ENCODE results near the gene CALCOCO2. TPM values are rescaled to one million over a fixed set of nuclear protein-coding genes. Genes with fewer than 3 reads are reported as not detected.
A peak's percentile ranks its signal among the peaks of the same experiment; 100 is the strongest.
"Not testable (repeated sequence)": the region's sequence is repeated elsewhere in the genome, so short reads cannot be mapped to it uniquely, and the experiment has no call there.

Gene CALCOCO2
- total RNA-seq, 2 experiments from 2014 or later: 162 to 176 TPM

DNA sequence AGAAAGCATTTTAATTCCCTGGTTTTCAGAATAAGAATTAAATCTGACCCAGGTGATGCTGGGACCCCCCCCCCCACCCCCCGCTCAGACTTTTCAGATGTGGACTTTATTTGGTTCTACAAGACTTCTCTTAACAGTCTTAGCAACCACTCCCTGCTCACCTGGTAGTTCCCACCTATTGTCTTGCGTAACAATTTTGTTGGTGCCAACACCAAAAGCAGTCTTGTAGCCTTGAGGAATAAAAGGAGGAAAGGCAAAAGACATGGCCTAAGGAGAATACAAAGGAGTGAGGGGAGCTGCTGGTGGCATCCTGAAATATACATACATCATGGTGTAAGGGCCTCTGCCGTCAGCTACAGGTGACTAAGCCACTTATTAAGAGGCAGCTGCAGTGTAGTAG lies 18.8 kb upstream of the CALCOCO2 start:
- Mint-ChIP-seq H3K27me3 (peaks cover 39% of the 10 kb centered on the region), H3K4me1 (peaks cover 12% of the 10 kb centered on the region), H3K4me3 (no peak overlapping the region), H3K36me3 (ENCODE audit: low read depth) (no peaks in the 10 kb centered on the region), H3K27ac (no peak overlapping the region), H3K9me3 (no peaks in the 10 kb centered on the region)
- CTCF ChIA-PET: interaction anchor here (0.9 to 16.6 kb wide), 7 partner anchors 9 to 133 kb away, joined by 3 to 570 read pairs (median 4); no protein-coding TSS in a partner anchor
- POLR2A ChIA-PET: interaction anchor here (1.5 kb wide), 1 partner anchor 72 kb away, joined by 3 read pairs; no protein-coding TSS in a partner anchor
- no peak for DNase-seq

DNA sequence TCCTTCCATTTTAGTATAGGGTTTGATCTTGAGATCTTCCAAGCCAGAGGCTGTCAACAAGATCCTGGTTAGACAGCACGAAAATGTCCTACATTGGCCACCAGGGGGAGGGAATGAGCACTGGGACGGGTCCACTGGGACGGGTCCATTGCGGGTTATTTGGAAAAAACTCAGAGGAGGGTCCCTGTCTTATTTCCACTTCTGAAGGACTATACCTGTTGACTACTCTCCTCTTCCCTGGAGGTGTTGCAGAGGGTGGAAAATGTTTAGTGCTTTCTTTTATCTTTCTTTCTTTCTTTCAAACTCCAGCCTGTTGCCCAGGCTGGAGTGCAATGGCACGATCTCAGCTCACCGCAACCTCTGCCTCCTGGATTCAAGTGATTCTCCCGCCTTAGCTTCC lies 16.3 kb upstream of the CALCOCO2 start:
- H3K9me3 Mint-ChIP-seq: no peaks in the 10 kb centered on the region
- H3K27me3 Mint-ChIP-seq: peaks cover 52% of the 10 kb centered on the region
- H3K4me3 Mint-ChIP-seq: no peak overlapping the region
- peaks cover 18% of the 10 kb centered on the region for H3K4me1 Mint-ChIP-seq
- ChIA-PET CTCF (interaction anchor here (1.0 to 16.6 kb wide), 6 partner anchors 9 to 218 kb away, joined by 4 to 570 read pairs (median 7); no protein-coding TSS in a partner anchor), POLR2A (interaction anchor here (1.3 to 1.5 kb wide), 2 partner anchors 9 to 64 kb away, joined by 3 to 5 read pairs; no protein-coding TSS in a partner anchor)
- no peak overlapping the region for H3K27ac Mint-ChIP-seq
- peak; percentile 56 for DNase-seq
- H3K36me3 Mint-ChIP-seq (ENCODE audit: low read depth): no peaks in the 10 kb centered on the region

DNA sequence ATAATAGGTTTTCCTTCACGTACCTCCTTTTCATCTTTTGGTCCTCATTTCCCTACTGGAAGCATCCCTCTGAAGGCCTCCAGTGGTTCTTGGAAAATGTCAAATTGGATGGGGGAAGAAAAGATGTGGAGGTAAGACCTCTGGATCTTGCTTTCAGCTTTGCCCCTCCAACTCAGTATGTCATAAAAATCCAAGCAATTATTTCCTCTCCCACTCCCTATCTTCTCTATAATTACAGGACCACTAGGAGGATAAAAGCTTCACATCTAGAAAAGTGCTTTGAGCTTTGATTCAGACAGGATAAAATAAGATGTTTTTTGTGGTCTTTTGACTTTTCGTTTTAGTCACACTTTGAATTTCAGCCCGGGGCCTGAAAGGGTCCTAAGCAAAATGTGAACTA lies 15.5 kb upstream of the CALCOCO2 start:
- no peak overlapping the region for H3K4me3 Mint-ChIP-seq
- H3K27ac Mint-ChIP-seq: no peak overlapping the region
- H3K4me1 Mint-ChIP-seq: peaks cover 18% of the 10 kb centered on the region
- POLR2A ChIA-PET: interaction anchor here (1.3 to 1.8 kb wide), 3 partner anchors 9 to 129 kb away, joined by 3 to 5 read pairs (median 4); partner anchors contain the start of gene SNF8
- CTCF ChIA-PET: interaction anchor here (1.1 to 16.6 kb wide), 9 partner anchors 9 to 136 kb away, joined by 3 to 570 read pairs (median 6); partner anchors contain the start of gene ATP5MC1
- no peak for DNase-seq
- no peaks in the 10 kb centered on the region for H3K9me3 Mint-ChIP-seq
- H3K27me3 Mint-ChIP-seq: peaks cover 56% of the 10 kb centered on the region
- no peaks in the 10 kb centered on the region for H3K36me3 Mint-ChIP-seq (ENCODE audit: low read depth)

DNA sequence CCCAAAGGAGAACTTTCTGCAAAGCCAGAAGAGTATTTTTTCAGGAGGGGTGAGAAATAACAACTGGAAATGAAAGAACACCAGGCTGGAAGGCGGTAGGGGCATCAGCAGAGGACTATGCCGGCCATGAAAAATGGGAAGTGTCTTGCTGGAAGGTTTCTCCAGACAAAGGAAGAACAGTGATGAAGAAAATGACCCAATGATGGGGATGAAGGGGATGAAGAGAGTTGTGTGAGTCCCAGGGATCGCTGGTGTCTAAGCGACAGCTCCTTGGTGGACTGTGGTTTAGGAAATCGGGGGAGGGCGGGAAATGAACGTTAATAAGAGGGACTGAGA lies 14.4 kb upstream of the CALCOCO2 start:
- peaks cover 59% of the 10 kb centered on the region for H3K27me3 Mint-ChIP-seq

DNA sequence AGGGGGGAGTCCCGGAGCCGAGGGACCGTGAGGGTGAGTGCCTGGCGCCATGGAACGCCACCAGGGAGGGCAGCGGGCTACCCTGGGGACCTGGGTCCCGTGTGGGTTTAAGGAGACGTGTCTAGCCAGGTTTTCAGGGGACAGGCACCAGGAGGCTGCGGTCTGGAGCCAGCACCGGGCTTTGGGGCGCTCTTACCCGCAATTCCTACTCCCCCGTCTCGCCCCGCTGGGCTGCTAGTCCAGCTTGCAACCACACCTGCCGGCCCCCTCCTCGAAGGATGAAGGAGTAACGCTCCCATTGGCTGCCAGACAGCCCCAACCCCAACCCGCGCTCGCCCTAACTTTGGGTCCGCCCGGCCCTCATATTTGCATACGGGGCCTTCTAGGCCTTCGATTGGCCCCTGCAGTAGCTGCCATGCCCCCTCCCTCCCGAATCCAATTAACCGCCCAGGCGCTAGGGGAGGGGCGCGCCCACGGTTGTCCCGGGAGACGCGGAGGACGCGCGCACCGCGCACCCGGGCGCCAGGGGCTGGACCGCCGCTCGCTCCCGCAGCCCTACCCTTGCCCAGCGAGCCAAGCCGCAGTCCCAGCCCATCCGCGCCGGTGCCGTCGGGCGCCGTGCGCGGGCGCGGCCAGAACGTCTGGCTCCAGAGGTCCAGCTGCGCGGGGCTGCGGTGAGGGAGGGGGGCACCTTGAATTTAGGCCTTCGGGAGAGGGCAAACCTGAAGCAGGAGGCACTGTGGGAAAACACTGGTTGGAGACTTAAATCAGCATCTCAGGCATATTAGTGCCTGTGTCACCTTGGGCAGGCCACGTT lies 13.9 kb upstream of the CALCOCO2 start, which contains the start of gene TTLL6:
TTLL6 (minus strand) TSS at position 456 of the 817 bp plus-strand sequence; CDS start at position 299, 157 bp downstream.
- POLR2A ChIA-PET: interaction anchor here (0.8 to 1.8 kb wide), 4 partner anchors 20 to 90 kb away, joined by 3 to 5 read pairs (median 4); no protein-coding TSS in a partner anchor
- no peak within 1 kb of the TSS for H3K27ac Mint-ChIP-seq

More for the DNA sequence above, 14.4 kb upstream of the CALCOCO2 start:
- peaks cover 18% of the 10 kb centered on the region for H3K4me1 Mint-ChIP-seq
- POLR2A ChIA-PET: interaction anchor here (1.6 to 1.8 kb wide), 2 partner anchors 63 to 128 kb away, joined by 4 to 5 read pairs; partner anchors contain the start of gene SNF8
- H3K36me3 Mint-ChIP-seq (ENCODE audit: low read depth): no peaks in the 10 kb centered on the region
- no peak overlapping the region for H3K27ac Mint-ChIP-seq
- CTCF ChIA-PET: interaction anchor here (0.7 to 16.6 kb wide), 12 partner anchors 8 to 137 kb away, joined by 3 to 570 read pairs (median 5); partner anchors contain the start of gene ATP5MC1
- no peaks in the 10 kb centered on the region for H3K9me3 Mint-ChIP-seq
- no peak for DNase-seq
- peak overlapping the region; percentile 52 for H3K4me3 Mint-ChIP-seq

DNA sequence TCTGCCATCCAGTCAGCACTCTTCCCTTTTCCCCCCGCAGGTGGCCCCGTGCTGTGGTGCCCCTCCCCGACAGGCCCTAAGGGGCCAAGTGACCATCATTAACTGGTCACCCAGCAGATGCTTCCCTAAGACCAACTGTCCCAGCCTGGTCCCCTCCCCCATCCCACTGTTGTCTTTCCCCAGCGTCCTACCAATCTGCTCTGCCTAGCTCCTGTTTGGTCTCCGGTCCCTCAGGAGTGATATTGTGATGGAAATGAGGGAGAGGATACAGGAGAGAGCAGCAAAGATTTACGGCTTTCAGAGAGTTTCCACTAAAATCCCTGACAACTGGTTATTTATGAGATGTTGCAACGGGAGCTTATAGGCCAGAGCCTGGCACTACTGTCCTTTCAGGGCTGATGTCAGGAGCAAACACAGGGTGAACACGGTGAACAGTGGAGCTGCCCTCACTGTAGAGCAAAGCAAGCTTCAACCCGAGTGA lies 12.4 kb upstream of the CALCOCO2 start:
- POLR2A ChIA-PET: interaction anchor here (1.3 to 1.4 kb wide), 3 partner anchors 12 to 89 kb away, joined by 3 to 5 read pairs (median 3); no protein-coding TSS in a partner anchor

More for the DNA sequence above, 13.9 kb upstream of the CALCOCO2 start, which contains the start of gene TTLL6:
- CTCF ChIA-PET: interaction anchor here (0.7 to 16.6 kb wide), 8 partner anchors 12 to 138 kb away, joined by 3 to 570 read pairs (median 5); partner anchors contain the start of gene ATP5MC1
- Mint-ChIP-seq H3K4me1 (peaks cover 18% of the 10 kb centered on the region), H3K9me3 (no peaks in the 10 kb centered on the region), H3K36me3 (ENCODE audit: low read depth) (no peaks in the 10 kb centered on the region), H3K4me3 (peak within 1 kb of the TSS; percentile 67), H3K27me3 (peaks cover 59% of the 10 kb centered on the region)
- DNase-seq: peak; percentile 81

DNA sequence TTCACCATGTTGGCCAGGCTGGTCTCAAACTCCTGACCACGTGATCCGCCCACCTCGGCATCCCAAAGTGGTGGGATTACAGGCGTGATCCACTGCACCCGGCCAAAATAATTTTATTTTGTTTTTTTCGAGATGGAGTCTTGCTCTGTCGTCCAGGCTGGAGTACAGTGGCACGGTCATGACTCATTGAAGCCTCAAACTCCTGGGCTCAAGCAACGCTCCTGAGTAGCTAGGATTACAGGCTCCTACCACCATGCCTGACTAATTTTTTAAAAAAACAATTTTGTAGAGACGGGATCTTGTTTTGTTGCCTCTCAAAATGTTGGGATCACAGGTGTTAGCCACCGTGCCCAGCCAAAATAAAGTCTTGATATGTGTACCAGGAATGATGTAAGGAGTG lies 11.4 kb upstream of the CALCOCO2 start:
- POLR2A ChIA-PET: no interaction called here
- Mint-ChIP-seq H3K4me3 (no peak overlapping the region), H3K27ac (no peak overlapping the region), H3K27me3 (peaks cover 58% of the 10 kb centered on the region), H3K9me3 (no peaks in the 10 kb centered on the region), H3K36me3 (ENCODE audit: low read depth) (no peaks in the 10 kb centered on the region), H3K4me1 (peaks cover 18% of the 10 kb centered on the region)
- DNase-seq: no peak
- CTCF ChIA-PET: interaction anchor here (1.6 to 2.1 kb wide), 2 partner anchors 59 to 65 kb away, joined by 5 to 8 read pairs; no protein-coding TSS in a partner anchor

More for the DNA sequence above, 12.4 kb upstream of the CALCOCO2 start:
- CTCF ChIA-PET: interaction anchor here (1.1 to 2.2 kb wide), 3 partner anchors 13 to 60 kb away, joined by 5 to 8 read pairs (median 5); no protein-coding TSS in a partner anchor
- Mint-ChIP-seq H3K36me3 (ENCODE audit: low read depth) (no peaks in the 10 kb centered on the region), H3K4me1 (peaks cover 18% of the 10 kb centered on the region), H3K27ac (no peak overlapping the region), H3K9me3 (no peaks in the 10 kb centered on the region), H3K4me3 (no peak overlapping the region), H3K27me3 (peaks cover 60% of the 10 kb centered on the region)
- DNase-seq: no peak

DNA sequence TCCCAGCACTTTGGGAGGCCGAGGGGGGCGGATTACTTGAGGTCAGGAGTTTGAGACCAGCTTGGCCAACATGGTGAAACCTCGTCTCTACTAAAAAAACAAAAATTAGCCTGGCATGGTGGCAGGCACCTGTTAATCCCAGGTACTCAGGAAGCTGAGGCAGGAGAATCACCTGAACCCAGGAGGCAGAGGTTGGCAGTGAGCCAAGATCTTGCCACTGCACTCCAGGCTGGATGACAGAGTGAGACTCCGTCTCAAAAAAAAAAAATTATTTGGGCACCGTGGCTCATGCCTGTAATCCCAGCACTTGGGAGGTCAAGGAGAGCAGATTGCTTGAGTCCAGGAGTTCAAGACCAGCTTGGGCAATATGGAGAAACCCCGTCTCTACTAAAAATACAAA lies 9.9 kb upstream of the CALCOCO2 start:
- H3K27ac Mint-ChIP-seq; DNase-seq; H3K4me3 Mint-ChIP-seq; H3K9me3 Mint-ChIP-seq; H3K36me3 Mint-ChIP-seq (ENCODE audit: low read depth): not testable (repeated sequence)
- Mint-ChIP-seq H3K4me1 (peaks cover 14% of the 10 kb centered on the region), H3K27me3 (peaks cover 47% of the 10 kb centered on the region)
- ChIA-PET POLR2A (interaction anchor here (1.6 kb wide), 1 partner anchor 10 kb away, joined by 4 read pairs; the partner anchor contains the start of gene CALCOCO2), CTCF (interaction anchor here (1.6 kb wide), 1 partner anchor 63 kb away, joined by 5 read pairs; no protein-coding TSS in a partner anchor)

DNA sequence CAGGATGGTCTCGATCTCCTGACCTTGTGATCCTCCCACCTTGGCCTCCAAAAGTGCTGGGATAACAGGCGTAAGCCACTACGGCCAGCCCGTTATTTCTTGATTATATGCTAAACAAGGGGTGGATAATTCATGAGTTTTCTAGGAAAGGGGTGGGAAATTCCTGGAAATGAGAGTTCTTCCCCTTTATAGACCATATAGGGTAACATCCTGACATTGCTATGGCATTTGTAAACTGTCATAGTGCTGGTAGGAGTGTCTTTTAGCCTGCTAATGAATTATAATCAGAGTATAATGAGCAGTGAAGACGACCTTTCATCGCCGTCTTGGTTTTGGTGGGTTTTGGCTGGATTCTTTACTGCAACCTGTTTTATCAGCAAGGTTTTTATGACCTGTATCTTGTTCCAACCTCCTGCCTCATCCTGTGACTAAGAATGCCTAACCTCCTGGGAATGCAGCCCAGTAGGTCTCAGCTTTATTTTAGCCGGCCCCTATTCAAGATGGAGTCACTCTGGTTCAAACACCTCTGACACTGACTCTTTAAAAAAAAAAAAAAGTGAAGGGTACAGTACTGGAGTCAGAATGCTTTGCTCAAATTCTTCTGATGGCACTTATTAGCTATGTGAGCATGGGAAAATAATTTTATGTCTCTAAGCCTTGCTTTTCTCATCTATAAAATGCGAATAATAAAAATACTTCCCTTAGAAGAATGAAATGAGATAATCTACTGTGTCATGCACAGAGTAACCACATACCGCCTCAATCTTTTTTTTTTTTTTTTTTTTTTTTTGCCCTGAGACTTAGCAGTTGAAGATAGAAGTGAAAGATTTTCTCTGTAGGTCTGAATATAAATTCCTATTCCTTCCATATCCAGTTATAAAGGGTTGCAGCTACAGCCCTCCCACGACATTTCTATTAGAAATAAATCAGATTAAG lies 5.1 kb upstream of the CALCOCO2 start:
- Mint-ChIP-seq H3K27me3 (peaks cover 20% of the 10 kb centered on the region), H3K36me3 (ENCODE audit: low read depth) (no peaks in the 10 kb centered on the region), H3K4me1 (peaks cover 9% of the 10 kb centered on the region), H3K4me3 (no peak overlapping the region), H3K27ac (no peak overlapping the region), H3K9me3 (no peaks in the 10 kb centered on the region)
- DNase-seq: no peak
- ChIA-PET CTCF (no interaction called here), POLR2A (no interaction called here)

DNA sequence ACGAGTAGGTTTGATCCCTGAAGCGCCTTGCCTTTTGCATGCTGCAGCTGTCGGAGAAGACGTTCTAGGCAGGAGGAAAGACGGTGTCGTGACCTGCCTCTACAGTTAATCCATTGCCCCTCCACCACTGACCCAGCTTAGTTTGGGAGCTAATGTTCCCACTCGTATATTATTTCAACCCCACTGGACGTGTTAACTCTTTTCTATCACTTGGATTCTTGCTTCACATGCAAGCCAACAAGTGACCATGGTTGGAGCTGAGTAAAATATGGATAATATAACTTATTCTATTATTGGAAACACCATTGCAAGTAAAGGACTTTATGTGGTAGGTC lies 681 bp downstream of the CALCOCO2 start:
- CTCF ChIA-PET: interaction anchor here (0.6 to 1.6 kb wide), 7 partner anchors 8 to 154 kb away, joined by 3 to 9 read pairs (median 4); partner anchors contain the start of gene TTLL6
- DNase-seq: no peak
- Mint-ChIP-seq H3K9me3 (no peaks in the 10 kb centered on the region), H3K4me3 (peak overlapping the region; percentile 90), H3K36me3 (ENCODE audit: low read depth) (peaks cover 29% of the 10 kb centered on the region), H3K4me1 (peaks cover 61% of the 10 kb centered on the region), H3K27ac (peak overlapping the region; percentile 97), H3K27me3 (peaks cover 5% of the 10 kb centered on the region)
- POLR2A ChIA-PET: interaction anchor here (0.8 to 1.9 kb wide), 6 partner anchors 10 to 113 kb away, joined by 3 to 17 read pairs (median 4); partner anchors contain the start of gene SNF8

DNA sequence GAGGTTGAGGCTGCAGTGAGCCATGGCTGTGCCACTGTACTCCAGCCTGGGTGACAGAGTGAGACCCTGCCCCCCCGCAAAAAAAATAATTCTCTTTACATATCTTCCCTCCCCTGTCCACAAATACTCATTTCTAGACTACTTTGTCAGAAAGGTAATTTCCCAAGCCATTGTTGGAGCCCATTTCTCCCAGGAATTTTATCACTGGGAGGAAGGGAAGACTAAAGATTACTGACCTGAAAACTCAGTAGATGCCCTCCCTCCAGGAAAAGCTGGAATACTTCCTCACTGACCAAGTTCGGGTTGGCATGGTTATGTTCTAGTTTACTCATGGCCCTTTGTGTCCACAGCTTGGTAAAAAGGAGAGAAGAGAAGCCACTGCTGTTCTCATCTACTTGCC lies 4.1 kb downstream of the CALCOCO2 start:
- Mint-ChIP-seq H3K36me3 (ENCODE audit: low read depth) (peaks cover 46% of the 10 kb centered on the region), H3K4me3 (no peak overlapping the region), H3K9me3 (no peaks in the 10 kb centered on the region), H3K27ac (no peak overlapping the region), H3K4me1 (peaks cover 87% of the 10 kb centered on the region), H3K27me3 (no peaks in the 10 kb centered on the region)
- DNase-seq: no peak
- CTCF ChIA-PET: interaction anchor here (0.8 to 3.7 kb wide), 5 partner anchors 10 to 157 kb away, joined by 3 to 17 read pairs (median 10); no protein-coding TSS in a partner anchor
- POLR2A ChIA-PET: interaction anchor here (0.9 to 1.9 kb wide), 6 partner anchors 9 to 357 kb away, joined by 3 to 5 read pairs (median 3); no protein-coding TSS in a partner anchor
